GM12878 (cell line): ENCODE data around the gene ATXN1.

Experiments
- BRCA1 ChIP-seq: IDR thresholded peaks from 2 replicates; pipeline ENCODE4 v1.6.1; 2011; ENCODE audit warnings: low read depth, low read length, improper control_type of control experiment
- CEBPB ChIP-seq, 2 experiments: fragments of 150-350 bp in 1 of 2; IDR thresholded peaks; 2 replicates each; pipeline ENCODE4 v1.6.1; 2012 to 2014; ENCODE audit warnings: low read depth in 2 of 2, low read length in 2 of 2, borderline replicate concordance in 1 of 2, inconsistent platforms in 1 of 2
- CREB1 ChIP-seq: IDR thresholded peaks from 2 replicates; pipeline ENCODE4 v1.6.1; 2012; ENCODE audit warnings: low read depth, mild to moderate bottlenecking, inconsistent platforms
- CTCF ChIP-seq, 3 experiments: IDR thresholded peaks in 2 of 3; conservative IDR thresholded peaks in 1 of 3; 2 replicates each; pipeline ENCODE4 v1.5.1; 2011; ENCODE audit warnings: low read depth in 3 of 3, low read length in 3 of 3, mild to moderate bottlenecking in 3 of 3, control low read depth in 2 of 3, moderate library complexity in 2 of 3, inconsistent platforms in 1 of 3, mixed read lengths in 1 of 3; ENCODE audit not compliant: control insufficient read depth in 2 of 3, insufficient read depth in 1 of 3; ENCODE audit errors: extremely low read depth in 1 of 3
- EP300 ChIP-seq, 2 experiments: fragments of 150-350 bp in 1 of 2; IDR thresholded peaks; 2 replicates each; pipeline ENCODE4 v1.6.1; 2011 to 2012; ENCODE audit warnings: low read depth in 2 of 2, low read length in 2 of 2, borderline replicate concordance in 1 of 2, improper control_type of control experiment in 1 of 2, inconsistent platforms in 1 of 2; ENCODE audit not compliant: control insufficient read depth in 1 of 2
- EZH2 ChIP-seq: IDR thresholded peaks from 2 replicates; pipeline ENCODE4 v1.6.1; 2012; ENCODE audit warnings: low read depth, mild to moderate bottlenecking, control low read depth, inconsistent platforms, low read length, borderline replicate concordance; ENCODE audit not compliant: control insufficient read depth
- NFYB ChIP-seq: IDR thresholded peaks from 2 replicates; pipeline ENCODE4 v1.6.1; 2011; ENCODE audit warnings: low read depth, mild to moderate bottlenecking, low read length, improper control_type of control experiment, moderate library complexity; ENCODE audit not compliant: insufficient read depth
- POLR2A ChIP-seq: IDR thresholded peaks from 2 replicates; pipeline ENCODE4 v1.6.1; 2011; ENCODE audit warnings: low read depth, mild to moderate bottlenecking, low read length
- POLR2AphosphoS5 ChIP-seq: IDR thresholded peaks from 2 replicates; pipeline ENCODE4 v1.6.1; 2011; ENCODE audit warnings: mild to moderate bottlenecking, low read length, inconsistent platforms
- REST ChIP-seq: IDR thresholded peaks from 2 replicates; pipeline ENCODE4 v1.6.1; 2012; ENCODE audit warnings: mild to moderate bottlenecking, low read depth, low read length
- SIN3A ChIP-seq: IDR thresholded peaks from 2 replicates; pipeline ENCODE4 v1.6.1; 2012; ENCODE audit warnings: low read depth, low read length, improper control_type of control experiment
- SREBF2 ChIP-seq: IDR thresholded peaks from 2 replicates; pipeline ENCODE4 v1.6.1; 2012; ENCODE audit warnings: mild to moderate bottlenecking, low read length
- SUZ12 ChIP-seq: fragments of 200-600 bp; sonication (generic); IDR thresholded peaks from one replicate; pipeline ENCODE4 v1.6.1; 2018; ENCODE audit warnings: antibody characterized with exemption, mild to moderate bottlenecking; ENCODE audit not compliant: unreplicated experiment
- YBX1 ChIP-seq: fragments of 450-650 bp; IDR thresholded peaks from 2 replicates; pipeline ENCODE4 v1.6.1; 2016; ENCODE audit warnings: antibody characterized with exemption

GRCh38 chr6:16570221-16570553 is 191.1 kb downstream of the ATXN1 start:
- TF ChIP-seq CTCF (IDR thresholded peaks at IDR 0.05 in 2 of 3, conservative IDR thresholded peaks at IDR 0.05 in 1 of 3; ENCODE audit: control insufficient read depth in 2 of 3, extremely low read depth in 1 of 3, insufficient read depth in 1 of 3, low read depth in 3 of 3, low read length in 3 of 3) = no peak
- TF ChIP-seq SREBF2 = no peak
- TF ChIP-seq EP300 (IDR thresholded peaks at IDR 0.05; ENCODE audit: borderline replicate concordance in 1 of 2, control insufficient read depth in 1 of 2, low read depth in 2 of 2, low read length in 2 of 2) = no peak
- TF ChIP-seq POLR2AphosphoS5 = no peak
- TF ChIP-seq EZH2 = no peak
- no peak for TF ChIP-seq POLR2A
- no peak for TF ChIP-seq BRCA1
- no peak for TF ChIP-seq YBX1
- TF ChIP-seq SIN3A = no peak
- no peak for TF ChIP-seq SUZ12
- no peak for TF ChIP-seq NFYB
- no peak for TF ChIP-seq REST
- TF ChIP-seq CEBPB (IDR thresholded peaks at IDR 0.05; ENCODE audit: borderline replicate concordance in 1 of 2, low read depth in 2 of 2, low read length in 2 of 2) = no peak
- no peak for TF ChIP-seq CREB1
